ENCODE data around the gene KCNG4. TPM values are rescaled to one million over a fixed set of nuclear protein-coding genes. Genes with fewer than 3 reads are reported as not detected.

The KCNG4 gene
- total RNA-seq, 2 donors from 2014 or later, result not detected

DNA sequence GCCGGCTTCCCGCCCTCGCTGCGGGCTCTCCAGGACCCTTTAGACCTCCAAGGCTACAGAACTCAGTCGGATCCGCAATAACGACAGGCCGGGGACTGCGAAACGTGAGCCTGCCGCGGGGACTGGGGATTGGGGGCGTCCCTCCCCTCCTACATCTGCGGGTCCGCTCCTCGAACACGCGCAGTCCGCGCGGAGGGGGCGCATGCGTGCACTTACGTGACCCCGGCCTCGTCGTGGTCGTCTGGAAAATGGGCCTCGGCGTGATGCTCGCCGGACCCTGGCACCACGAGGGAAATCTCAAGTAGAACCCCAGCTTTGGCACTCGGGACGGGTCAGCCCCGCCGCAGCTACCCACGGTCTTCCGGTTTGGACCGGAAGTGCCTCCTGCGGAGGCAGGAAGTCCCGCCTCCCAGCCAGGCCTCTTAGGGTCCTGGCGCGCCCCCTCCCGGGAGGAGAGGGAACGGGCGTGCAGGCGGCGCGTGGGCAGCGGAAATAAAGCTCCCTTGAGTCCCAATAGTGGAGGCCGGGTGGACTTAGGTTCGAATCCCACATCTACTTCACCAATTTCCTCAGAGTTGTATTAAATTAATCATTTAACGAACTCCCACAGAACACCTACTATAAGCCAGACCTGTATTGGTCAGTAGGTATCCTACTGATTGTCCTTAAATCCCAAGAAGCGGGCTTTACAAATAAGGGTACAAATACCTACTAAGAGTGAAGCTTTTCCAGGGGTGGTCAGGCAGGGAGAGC is 53.0 kb downstream of the KCNG4 start, which contains the start of gene TAF1C:
TSS of gene TAF1C (minus strand) at position 373 of the 753 bp plus-strand sequence. CDS start 2,069 bp downstream, outside the sequence.
- DNase-seq (ENCODE audit: low spot score), result peak; percentile 81
- H3K4me1 ChIP-seq (ENCODE audit: control insufficient read depth in 1 of 2, low read depth in 2 of 2), result peaks cover 6 to 13% of the 10 kb centered on the region in 2 donors
- H3K4me3 ChIP-seq, result peak within 1 kb of the TSS; percentile 98
- no peaks in the 10 kb centered on the region for H3K27me3 ChIP-seq (replicated peaks; ENCODE audit: insufficient read depth)
- peak; percentile 68 for ATAC-seq (ENCODE audit: insufficient number of reproducible peaks, low FRiP score, low read depth)
- H3K36me3 ChIP-seq, result peaks cover 18% of the 10 kb centered on the region
- H3K27ac ChIP-seq, result peak within 1 kb of the TSS; percentile 73
- no peaks in the 10 kb centered on the region for H3K9me3 ChIP-seq
- TF ChIP-seq, protein P1, sequence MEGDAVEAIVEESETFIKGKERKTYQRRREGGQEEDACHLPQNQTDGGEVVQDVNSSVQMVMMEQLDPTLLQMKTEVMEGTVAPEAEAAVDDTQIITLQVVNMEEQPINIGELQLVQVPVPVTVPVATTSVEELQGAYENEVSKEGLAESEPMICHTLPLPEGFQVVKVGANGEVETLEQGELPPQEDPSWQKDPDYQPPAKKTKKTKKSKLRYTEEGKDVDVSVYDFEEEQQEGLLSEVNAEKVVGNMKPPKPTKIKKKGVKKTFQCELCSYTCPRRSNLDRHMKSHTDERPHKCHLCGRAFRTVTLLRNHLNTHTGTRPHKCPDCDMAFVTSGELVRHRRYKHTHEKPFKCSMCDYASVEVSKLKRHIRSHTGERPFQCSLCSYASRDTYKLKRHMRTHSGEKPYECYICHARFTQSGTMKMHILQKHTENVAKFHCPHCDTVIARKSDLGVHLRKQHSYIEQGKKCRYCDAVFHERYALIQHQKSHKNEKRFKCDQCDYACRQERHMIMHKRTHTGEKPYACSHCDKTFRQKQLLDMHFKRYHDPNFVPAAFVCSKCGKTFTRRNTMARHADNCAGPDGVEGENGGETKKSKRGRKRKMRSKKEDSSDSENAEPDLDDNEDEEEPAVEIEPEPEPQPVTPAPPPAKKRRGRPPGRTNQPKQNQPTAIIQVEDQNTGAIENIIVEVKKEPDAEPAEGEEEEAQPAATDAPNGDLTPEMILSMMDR (IDR thresholded peaks at IDR 0.05), result peak; percentile 93

DNA sequence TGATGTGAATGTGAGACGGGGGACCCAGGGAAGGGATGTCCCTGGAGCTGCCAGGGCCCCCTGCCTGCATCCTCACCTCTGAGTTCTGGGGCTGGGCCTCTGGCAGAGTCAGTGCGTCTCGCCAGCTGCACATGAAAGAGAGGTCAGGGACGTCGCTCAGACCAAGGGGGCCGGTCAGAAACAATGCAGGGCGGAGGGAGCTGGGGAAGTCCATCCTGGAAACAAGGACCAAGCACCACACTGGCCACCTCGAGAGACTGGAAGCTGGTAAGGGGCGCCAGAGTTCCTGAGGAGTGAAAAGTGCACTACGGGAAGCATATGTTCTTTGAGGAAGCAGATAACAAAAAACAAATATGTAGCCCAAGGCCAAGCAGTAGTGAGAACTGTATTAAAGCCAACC is 55.0 kb downstream of the KCNG4 start:
- TF ChIP-seq, protein P1 (IDR thresholded peaks at IDR 0.05), result no peak
- ATAC-seq (ENCODE audit: insufficient number of reproducible peaks, low FRiP score, low read depth) (no peak), DNase-seq (ENCODE audit: low spot score) (no peak)
- Histone ChIP-seq H3K36me3 (peaks cover 32% of the 10 kb centered on the region), H3K27ac (no peak overlapping the region), H3K27me3 (replicated peaks; ENCODE audit: insufficient read depth) (no peaks in the 10 kb centered on the region), H3K4me1 (ENCODE audit: control insufficient read depth in 1 of 2, low read depth in 2 of 2) (peaks cover 6 to 13% of the 10 kb centered on the region in 2 donors), H3K4me3 (no peak overlapping the region), H3K9me3 (no peaks in the 10 kb centered on the region)

DNA sequence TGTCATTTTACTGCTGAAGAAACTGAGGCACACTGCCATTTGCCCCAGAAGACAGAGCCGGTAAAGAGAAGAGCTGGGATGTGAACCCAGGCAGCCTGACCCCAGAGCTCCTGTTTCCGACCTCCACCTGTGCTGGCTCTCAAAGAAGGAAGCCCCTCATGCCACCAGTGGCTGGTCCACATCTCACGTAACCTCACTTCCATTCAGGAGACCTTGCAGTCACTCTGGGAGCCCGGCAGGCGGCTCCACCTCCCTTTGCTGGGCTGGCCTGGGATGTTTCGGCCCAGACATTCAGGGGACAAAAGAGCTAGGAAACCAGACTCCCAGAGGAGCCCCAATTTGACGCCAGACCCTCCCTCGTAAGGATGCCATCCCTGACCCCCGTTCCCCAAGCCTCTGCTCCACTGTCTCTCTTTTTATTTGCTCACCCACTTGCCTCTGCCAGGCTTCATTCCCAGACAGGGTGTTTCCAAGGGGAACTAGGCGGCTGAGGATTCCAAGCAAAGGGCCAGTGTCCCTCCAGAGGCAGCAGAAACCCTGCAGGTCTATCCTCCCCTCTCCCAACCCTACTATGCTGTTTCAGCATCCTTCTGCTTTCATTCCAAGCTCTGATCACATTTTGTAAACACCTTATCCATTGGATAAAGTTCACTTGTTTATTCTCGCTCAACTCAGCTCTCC is 55.8 kb downstream of the KCNG4 start:
- Histone ChIP-seq H3K36me3 (peaks cover 37% of the 10 kb centered on the region), H3K27ac (no peak overlapping the region), H3K4me1 (ENCODE audit: control insufficient read depth in 1 of 2, low read depth in 2 of 2) (peaks cover 6 to 13% of the 10 kb centered on the region in 2 donors), H3K27me3 (replicated peaks; ENCODE audit: insufficient read depth) (no peaks in the 10 kb centered on the region), H3K9me3 (no peaks in the 10 kb centered on the region), H3K4me3 (no peak overlapping the region)
- DNase-seq (ENCODE audit: low spot score) (no peak), ATAC-seq (ENCODE audit: insufficient number of reproducible peaks, low FRiP score, low read depth) (no peak)
- TF ChIP-seq, protein P1 (IDR thresholded peaks at IDR 0.05), result no peak

DNA sequence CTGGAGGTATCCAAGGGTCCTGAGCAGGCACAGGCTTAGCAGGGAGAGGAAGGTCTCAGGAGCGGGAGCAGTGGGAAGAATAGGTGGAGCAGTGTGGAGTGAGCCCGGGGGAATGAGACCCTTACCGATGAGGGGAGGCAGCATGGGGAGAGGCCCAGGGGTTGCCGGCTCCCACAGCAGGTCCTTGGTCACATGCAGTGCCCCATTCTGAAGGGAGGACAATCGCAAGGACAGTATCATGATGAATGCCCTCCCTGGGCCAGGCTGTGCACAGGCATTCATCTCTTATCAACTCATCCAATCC is 56.3 kb downstream of the KCNG4 start:
- H3K27ac ChIP-seq, result no peak overlapping the region
- no peak overlapping the region for H3K4me3 ChIP-seq
- no peaks in the 10 kb centered on the region for H3K27me3 ChIP-seq (replicated peaks; ENCODE audit: insufficient read depth)
- TF ChIP-seq, protein P1 (IDR thresholded peaks at IDR 0.05), result no peak
- peaks cover 6 to 13% of the 10 kb centered on the region in 2 donors for H3K4me1 ChIP-seq (ENCODE audit: control insufficient read depth in 1 of 2, low read depth in 2 of 2)
- H3K36me3 ChIP-seq, result peaks cover 41% of the 10 kb centered on the region
- no peak for DNase-seq (ENCODE audit: low spot score)
- ATAC-seq (ENCODE audit: insufficient number of reproducible peaks, low FRiP score, low read depth), result no peak
- no peaks in the 10 kb centered on the region for H3K9me3 ChIP-seq
